ENCODE measurements around the gene LMNB1. TPM values are rescaled to one million over a fixed set of nuclear protein-coding genes. Genes with fewer than 3 reads are reported as not detected.

LMNB1 gene
- total RNA-seq, 3 donors from 2014 or later (not counting 1 experiment from before 2014, with no cell fraction given): 31.2 to 57.8 (median 37.3) TPM

DNA sequence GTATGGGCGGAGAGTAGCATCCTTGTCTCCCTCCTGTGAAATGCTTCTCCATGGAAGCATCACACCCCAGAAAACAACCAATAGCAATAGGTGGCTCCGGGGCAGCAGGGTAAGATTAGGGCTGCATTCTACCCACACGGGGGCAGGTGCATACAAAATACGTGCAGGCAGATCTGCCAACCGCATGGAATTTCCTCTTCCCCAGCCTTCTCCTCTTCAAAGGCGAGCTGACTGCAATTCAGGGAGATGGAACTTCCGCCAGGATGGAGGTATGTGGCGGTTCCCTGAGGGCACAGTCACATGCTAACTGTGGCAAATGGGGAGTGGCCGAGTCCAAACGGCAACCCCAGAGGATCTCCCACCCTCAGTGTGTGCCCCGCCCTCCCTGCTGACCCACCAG is 81.5 kb downstream of the LMNB1 start:
- Mint-ChIP-seq H3K27me3 (ENCODE audit: low read depth in 2 of 2) (no peaks in the 10 kb centered on the region), H3K36me3 (no peaks in the 10 kb centered on the region), H3K4me3 (no peak overlapping the region), H3K27ac (no peak overlapping the region), H3K4me1 (peaks cover 16% of the 10 kb centered on the region in 2 donors), H3K9me3 (no peaks in the 10 kb centered on the region)
- no peaks in the 10 kb centered on the region for H3K36me3 ChIP-seq (ENCODE audit: control insufficient read depth, insufficient read depth, low read length)
- H3K4me1 ChIP-seq (ENCODE audit: control insufficient read depth, insufficient read depth, low read length): peaks cover 8% of the 10 kb centered on the region
- H3K9me3 ChIP-seq (ENCODE audit: control insufficient read depth, insufficient read depth, low read length): no peaks in the 10 kb centered on the region
- intact Hi-C loops (cut with micrococcal nuclease): no loop called here
- 95% methylated on average over 11 of the region's 11 CpGs for WGBS (ENCODE audit: insufficient coverage)
- no peak overlapping the region for H3K27ac ChIP-seq (ENCODE audit: low read length)
- TF ChIP-seq, protein P1, sequence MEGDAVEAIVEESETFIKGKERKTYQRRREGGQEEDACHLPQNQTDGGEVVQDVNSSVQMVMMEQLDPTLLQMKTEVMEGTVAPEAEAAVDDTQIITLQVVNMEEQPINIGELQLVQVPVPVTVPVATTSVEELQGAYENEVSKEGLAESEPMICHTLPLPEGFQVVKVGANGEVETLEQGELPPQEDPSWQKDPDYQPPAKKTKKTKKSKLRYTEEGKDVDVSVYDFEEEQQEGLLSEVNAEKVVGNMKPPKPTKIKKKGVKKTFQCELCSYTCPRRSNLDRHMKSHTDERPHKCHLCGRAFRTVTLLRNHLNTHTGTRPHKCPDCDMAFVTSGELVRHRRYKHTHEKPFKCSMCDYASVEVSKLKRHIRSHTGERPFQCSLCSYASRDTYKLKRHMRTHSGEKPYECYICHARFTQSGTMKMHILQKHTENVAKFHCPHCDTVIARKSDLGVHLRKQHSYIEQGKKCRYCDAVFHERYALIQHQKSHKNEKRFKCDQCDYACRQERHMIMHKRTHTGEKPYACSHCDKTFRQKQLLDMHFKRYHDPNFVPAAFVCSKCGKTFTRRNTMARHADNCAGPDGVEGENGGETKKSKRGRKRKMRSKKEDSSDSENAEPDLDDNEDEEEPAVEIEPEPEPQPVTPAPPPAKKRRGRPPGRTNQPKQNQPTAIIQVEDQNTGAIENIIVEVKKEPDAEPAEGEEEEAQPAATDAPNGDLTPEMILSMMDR (IDR thresholded peaks at IDR 0.05): no peak
- ATAC-seq (no peak), DNase-seq (no peak)
- H3K27me3 ChIP-seq (ENCODE audit: control insufficient read depth, insufficient read depth, low read length): no peaks in the 10 kb centered on the region
- no peak overlapping the region for H3K4me3 ChIP-seq (ENCODE audit: low read length)

- intact Hi-C loops (cut with micrococcal nuclease): no loop called here
- Histone ChIP-seq H3K36me3 (ENCODE audit: control insufficient read depth, insufficient read depth, low read length) (no peaks in the 10 kb centered on the region), H3K4me3 (ENCODE audit: low read length) (no peak overlapping the region), H3K27ac (ENCODE audit: low read length) (no peak overlapping the region), H3K27me3 (ENCODE audit: control insufficient read depth, insufficient read depth, low read length) (no peaks in the 10 kb centered on the region), H3K9me3 (ENCODE audit: control insufficient read depth, insufficient read depth, low read length) (no peaks in the 10 kb centered on the region), H3K4me1 (ENCODE audit: control insufficient read depth, insufficient read depth, low read length) (no peaks in the 10 kb centered on the region)
- ATAC-seq (no peak), DNase-seq (no peak)
- WGBS (ENCODE audit: insufficient coverage): 100% methylated on average over 3 of the region's 4 CpGs
- no peaks in the 10 kb centered on the region for H3K27me3 Mint-ChIP-seq (ENCODE audit: low read depth in 2 of 2)
- no peaks in the 10 kb centered on the region for H3K9me3 Mint-ChIP-seq
- no peak overlapping the region for H3K4me3 Mint-ChIP-seq
- TF ChIP-seq, protein P1 (IDR thresholded peaks at IDR 0.05): no peak
- H3K27ac Mint-ChIP-seq: no peak overlapping the region
- no peaks in the 10 kb centered on the region for H3K36me3 Mint-ChIP-seq
- peaks cover 0 to under 1% of the 10 kb centered on the region in 2 donors for H3K4me1 Mint-ChIP-seq
Observed at GRCh38 chr5:126863402-126863801, 86.5 kb downstream of the LMNB1 start.

DNA sequence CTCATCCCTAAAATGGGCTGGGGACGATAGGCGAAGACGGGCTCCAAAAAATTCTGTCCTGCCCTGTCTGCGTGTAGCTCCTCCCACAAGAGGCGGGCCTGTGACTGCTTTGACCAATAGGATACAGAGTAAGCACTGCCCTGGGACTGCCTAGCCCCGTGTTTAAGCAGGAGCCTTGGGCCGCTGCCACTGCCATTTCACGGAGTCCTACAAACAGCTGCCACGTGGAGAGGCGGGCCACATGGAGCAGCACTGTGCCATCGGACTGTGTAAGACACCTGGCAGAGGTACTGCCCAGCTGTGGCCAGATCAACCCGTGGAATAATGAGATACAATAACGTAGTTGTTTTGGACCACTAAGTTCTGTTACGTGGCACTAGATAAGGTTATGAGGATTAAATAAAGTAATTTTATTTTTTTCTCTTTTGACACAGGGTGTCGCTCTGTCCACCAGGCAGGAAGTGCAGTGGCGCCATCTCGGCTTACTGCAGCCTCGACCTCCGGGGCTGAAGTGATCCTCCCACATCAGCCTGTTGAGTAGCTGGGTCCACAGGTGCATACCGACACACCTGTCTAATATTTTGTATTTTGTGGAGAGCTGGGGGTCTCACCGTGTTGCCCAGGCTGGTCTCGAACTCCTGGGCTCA is 87.2 kb downstream of the LMNB1 start:
- Mint-ChIP-seq H3K9me3 (no peaks in the 10 kb centered on the region), H3K36me3 (no peaks in the 10 kb centered on the region), H3K27ac (no peak overlapping the region), H3K4me1 (peaks cover 8% of the 10 kb centered on the region in 2 donors), H3K27me3 (ENCODE audit: low read depth in 2 of 2) (no peaks in the 10 kb centered on the region), H3K4me3 (no peak overlapping the region)
- Histone ChIP-seq H3K4me1 (ENCODE audit: control insufficient read depth, insufficient read depth, low read length) (no peaks in the 10 kb centered on the region), H3K4me3 (ENCODE audit: low read length) (no peak overlapping the region), H3K36me3 (ENCODE audit: control insufficient read depth, insufficient read depth, low read length) (no peaks in the 10 kb centered on the region), H3K27ac (ENCODE audit: low read length) (no peak overlapping the region), H3K27me3 (ENCODE audit: control insufficient read depth, insufficient read depth, low read length) (no peaks in the 10 kb centered on the region), H3K9me3 (ENCODE audit: control insufficient read depth, insufficient read depth, low read length) (no peaks in the 10 kb centered on the region)
- no peak for DNase-seq
- TF ChIP-seq, protein P1 (IDR thresholded peaks at IDR 0.05): no peak
- 96% methylated on average over 22 of the region's 22 CpGs for WGBS (ENCODE audit: insufficient coverage)
- intact Hi-C loops (cut with micrococcal nuclease): no loop called here
- no peak for ATAC-seq

- Histone ChIP-seq H3K27me3 (ENCODE audit: control insufficient read depth, insufficient read depth, low read length) (no peaks in the 10 kb centered on the region), H3K9me3 (ENCODE audit: control insufficient read depth, insufficient read depth, low read length) (no peaks in the 10 kb centered on the region), H3K4me1 (ENCODE audit: control insufficient read depth, insufficient read depth, low read length) (no peaks in the 10 kb centered on the region), H3K4me3 (ENCODE audit: low read length) (no peak overlapping the region), H3K36me3 (ENCODE audit: control insufficient read depth, insufficient read depth, low read length) (no peaks in the 10 kb centered on the region), H3K27ac (ENCODE audit: low read length) (no peak overlapping the region)
- no peaks in the 10 kb centered on the region for H3K36me3 Mint-ChIP-seq
- ATAC-seq: no peak
- TF ChIP-seq, protein P1 (IDR thresholded peaks at IDR 0.05): no peak
- 97% methylated on average over 3 of the region's 3 CpGs for WGBS (ENCODE audit: insufficient coverage)
- intact Hi-C loops (cut with micrococcal nuclease): no loop called here
- no peak overlapping the region for H3K27ac Mint-ChIP-seq
- H3K4me1 Mint-ChIP-seq: peaks cover 11 to 12% of the 10 kb centered on the region in 2 donors
- DNase-seq: no peak
- no peaks in the 10 kb centered on the region for H3K27me3 Mint-ChIP-seq (ENCODE audit: low read depth in 2 of 2)
- H3K9me3 Mint-ChIP-seq: no peaks in the 10 kb centered on the region
- no peak overlapping the region for H3K4me3 Mint-ChIP-seq
Observed at GRCh38 chr5:126865299-126865698, 88.4 kb downstream of the LMNB1 start.

All from natural killer cell (primary cell).